HG02870 (cell line): ENCODE measurements around the gene SCGB2A2.

Experiments
- ATAC-seq: cut with Tn5 transposase; IDR thresholded peaks from one replicate; pipeline ENCODE4 v1.9.1; 2021; ENCODE audit warnings: mild to moderate bottlenecking, moderate library complexity; ENCODE audit not compliant: unreplicated experiment

SCGB2A2 gene

DNA sequence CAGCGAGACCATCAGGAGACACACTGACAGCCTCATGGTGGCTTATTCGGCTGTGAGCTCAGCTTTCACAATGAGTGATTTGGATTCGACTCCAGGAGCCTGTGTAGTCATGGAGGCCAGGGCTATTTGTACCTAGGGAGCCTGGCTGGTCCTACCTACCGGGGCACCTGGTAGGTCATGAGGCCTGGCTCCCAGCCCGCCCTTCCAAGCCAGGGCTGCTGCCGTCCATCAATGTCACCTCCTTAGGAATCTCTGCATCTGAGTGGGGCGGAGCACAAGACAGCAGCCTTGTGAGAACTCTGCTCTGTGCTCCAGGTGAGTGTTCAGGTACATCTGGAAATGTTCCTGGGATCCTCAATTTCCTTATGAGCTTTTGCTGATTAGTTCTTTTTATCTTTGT is 29.0 kb downstream of the SCGB2A2 start, which contains the start of gene SCGB1D4:
Gene SCGB1D4, minus strand, starts transcription at position 101 of the 400 bp plus-strand sequence. Its CDS starts 65 bp downstream, at position 36.
- no peak for ATAC-seq

GRCh38 chr11:62306227-62306626 is 36.3 kb downstream of the SCGB2A2 start:
- ATAC-seq: no peak

- no peak for ATAC-seq
These were observed 38.0 kb downstream of the SCGB2A2 start for GRCh38 chr11:62307950-62308349.

GRCh38 chr11:62309991-62310390 is 40.0 kb downstream of the SCGB2A2 start:
- no peak for ATAC-seq

DNA sequence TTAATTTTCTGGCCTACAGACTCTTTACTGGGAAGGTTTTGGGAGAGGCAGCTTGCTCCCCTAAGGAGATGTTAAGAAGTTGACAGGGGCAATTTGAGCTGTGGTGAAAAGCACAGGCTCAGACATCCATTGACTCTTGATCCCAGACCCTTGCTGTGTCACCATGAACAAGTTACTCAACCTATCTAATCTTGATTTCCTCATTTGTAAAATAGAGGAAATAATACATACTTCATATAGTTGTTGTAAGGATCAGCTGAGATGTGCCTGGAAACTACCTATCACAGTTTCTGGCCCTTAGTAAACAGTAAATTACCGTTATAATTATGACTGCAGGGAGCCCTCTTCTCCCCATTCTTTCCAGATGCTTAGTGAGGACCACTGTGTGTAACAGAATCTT is 45.5 kb downstream of the SCGB2A2 start:
- no peak for ATAC-seq

DNA sequence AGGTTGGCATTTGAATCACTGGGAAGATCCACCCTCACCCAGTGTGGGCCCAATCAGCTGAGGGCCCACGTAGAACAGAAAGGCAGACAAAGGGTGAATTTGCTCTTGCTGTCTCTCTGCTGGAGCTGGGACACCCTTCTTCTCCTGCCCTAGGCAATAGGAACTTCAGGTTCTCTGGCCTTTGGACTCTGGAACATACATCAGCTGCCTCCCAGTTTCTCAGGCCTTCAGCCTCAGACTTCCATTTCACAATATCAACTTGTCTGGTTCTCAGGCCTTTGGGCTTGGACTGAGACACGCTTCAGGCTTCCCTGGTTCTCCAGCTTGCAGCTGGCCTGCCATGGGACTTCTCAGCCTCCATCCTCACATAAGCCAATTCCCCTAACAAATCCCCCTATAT is 52.6 kb downstream of the SCGB2A2 start:
- no peak for ATAC-seq
